HepG2 (cell line): ENCODE data around the gene MUL1. TPM values are rescaled to one million over a fixed set of nuclear protein-coding genes. Genes with fewer than 3 reads are reported as not detected.

Experiments used
- EEA1 ChIP-seq: sonication (generic); formaldehyde crosslinking; IDR thresholded peaks from 2 replicates; pipeline ENCODE4 v1.5.1; 2020; ENCODE audit warnings: mild to moderate bottlenecking, missing genetic modification reagents, borderline replicate concordance
- ERF ChIP-seq: IDR thresholded peaks from 2 replicates; pipeline ENCODE4 v1.6.1; 2018; ENCODE audit warnings: missing biosample characterization, missing genetic modification reagents
- GTF3A ChIP-seq: sonication (generic); formaldehyde crosslinking; conservative IDR thresholded peaks from 2 replicates; pipeline ENCODE4 v1.4.0; 2020; ENCODE audit warnings: mild to moderate bottlenecking, missing genetic modification reagents
- HNRNPL ChIP-seq: fragments of 200-400 bp; formaldehyde crosslinking; IDR thresholded peaks from 2 replicates; pipeline ENCODE4 v1.6.1; 2017; ENCODE audit warnings: mild to moderate bottlenecking, low read depth, low read length
- KLF6 ChIP-seq: IDR thresholded peaks from 2 replicates; pipeline ENCODE4 v1.8.0; 2016; ENCODE audit warnings: missing biosample characterization, missing genetic modification reagents
- NCOR1 ChIP-seq: fragments of 200-600 bp; sonication (generic); IDR thresholded peaks from 2 replicates; pipeline ENCODE4 v1.7.0; 2017; ENCODE audit warnings: antibody characterized with exemption, low read length, borderline replicate concordance
- NFE2L1 ChIP-seq: sonication (generic); formaldehyde crosslinking; IDR thresholded peaks from 2 replicates; pipeline ENCODE4 v1.4.0; 2020; ENCODE audit warnings: missing genetic modification reagents, mild to moderate bottlenecking, borderline replicate concordance
- WIZ ChIP-seq: sonication (generic); formaldehyde crosslinking; IDR thresholded peaks from 2 replicates; pipeline ENCODE4 v1.5.1; 2020; ENCODE audit warnings: mild to moderate bottlenecking, missing genetic modification reagents
- ZNF432 ChIP-seq: sonication (generic); formaldehyde crosslinking; IDR thresholded peaks from 2 replicates; pipeline ENCODE4 v1.5.0; 2020; ENCODE audit warnings: missing genetic modification reagents, mild to moderate bottlenecking, borderline replicate concordance
- ZNF570 ChIP-seq: sonication (generic); formaldehyde crosslinking; IDR thresholded peaks from 2 replicates; pipeline ENCODE4 v1.4.0; 2020; ENCODE audit warnings: mild to moderate bottlenecking, missing genetic modification reagents, borderline replicate concordance
- ZNF615 ChIP-seq: sonication (generic); formaldehyde crosslinking; IDR thresholded peaks from 2 replicates; pipeline ENCODE4 v1.5.0; 2020; ENCODE audit warnings: mild to moderate bottlenecking, missing genetic modification reagents, borderline replicate concordance
- ZNF776 ChIP-seq: sonication (generic); formaldehyde crosslinking; IDR thresholded peaks from 2 replicates; pipeline ENCODE4 v1.4.0; 2020; ENCODE audit warnings: mild to moderate bottlenecking, missing genetic modification reagents
- ZSCAN22 ChIP-seq: sonication (generic); formaldehyde crosslinking; IDR thresholded peaks from 2 replicates; pipeline ENCODE4 v1.4.0; 2020; ENCODE audit warnings: mild to moderate bottlenecking, missing genetic modification reagents
- polyA plus RNA-seq, 8 experiments: library from polyadenylated mRNA; depleted of rRNA in 3 of 8; stranded (reverse) in 7 of 8; unstranded in 1 of 8; fragments of >200 nt; fragmentation: Illumina TruSeq in 4 of 8; extraction: Trizol in 4 of 8; gene quantifications; 2 replicates each; pipeline versions ENCODE4 v1.2.1 to v1.2.3, GENCODE V29; 2011 to 2016; ENCODE audit warnings: low read depth in 4 of 8, missing spikeins in 1 of 8, mixed read lengths in 1 of 8; ENCODE audit not compliant: insufficient read depth in 1 of 8
- total RNA-seq, 5 experiments: library from RNA; depleted of rRNA; stranded (reverse); fragments of >200 nt; fragmentation: Illumina TruSeq; extraction: Trizol; gene quantifications; 2 replicates each; pipeline ENCODE4 v1.2.3, GENCODE V29; 2016; ENCODE audit warnings: low read depth in 1 of 5
- TF ChIP-seq, protein P1 (sequence below): sonication (generic); formaldehyde crosslinking; IDR thresholded peaks from 2 replicates; pipeline ENCODE4 v1.5.1; 2020; ENCODE audit warnings: missing genetic modification reagents, mild to moderate bottlenecking, borderline replicate concordance
- TF ChIP-seq, protein P2 (sequence below): sonication (generic); formaldehyde crosslinking; IDR thresholded peaks from 2 replicates; pipeline ENCODE4 v1.5.0; 2020; ENCODE audit warnings: mild to moderate bottlenecking, missing genetic modification reagents, borderline replicate concordance

Gene MUL1
- total and polyA plus RNA-seq, 2 of the 13 experiments (the other 11 are each of a cell fraction or from before 2014, with no cell fraction given): 21.5 to 26.5 TPM

DNA sequence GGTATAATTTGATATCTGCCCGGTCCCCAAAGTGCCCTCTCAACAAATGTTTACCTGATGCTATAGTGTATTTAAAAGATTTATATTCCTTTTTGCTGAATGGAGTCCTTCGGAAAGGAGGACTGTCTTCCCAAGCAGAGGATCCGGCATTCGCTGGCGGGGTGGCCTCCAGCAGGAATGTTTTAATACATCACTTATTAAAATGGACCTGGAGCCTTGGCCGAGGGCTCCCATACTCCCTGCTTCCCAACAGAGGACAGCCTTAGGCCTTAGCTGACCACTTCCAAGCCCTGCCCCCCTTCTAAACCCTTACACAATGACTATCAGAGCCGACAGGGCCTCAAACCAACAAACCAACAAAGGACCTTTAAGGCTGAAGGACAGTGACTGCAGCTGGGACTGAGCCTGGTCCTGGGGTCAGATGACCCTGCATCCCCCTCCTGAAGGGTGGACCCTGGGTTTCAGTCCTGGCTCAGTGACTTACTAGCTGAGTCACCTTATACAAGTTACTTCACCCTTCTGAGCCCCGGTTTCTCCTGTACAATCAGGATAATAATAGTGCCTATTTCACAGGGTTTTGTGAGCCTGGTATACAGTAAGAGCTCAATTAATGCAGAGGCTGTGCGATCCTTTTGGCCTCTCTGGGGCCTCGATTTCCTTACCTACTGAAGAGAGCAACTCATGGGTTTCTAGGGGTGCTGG lies 27.6 kb downstream of the MUL1 start (continued):
- no peak for TF ChIP-seq ZNF776
- TF ChIP-seq GTF3A (CRISPR knock-in tag): no peak
- TF ChIP-seq, protein P1, sequence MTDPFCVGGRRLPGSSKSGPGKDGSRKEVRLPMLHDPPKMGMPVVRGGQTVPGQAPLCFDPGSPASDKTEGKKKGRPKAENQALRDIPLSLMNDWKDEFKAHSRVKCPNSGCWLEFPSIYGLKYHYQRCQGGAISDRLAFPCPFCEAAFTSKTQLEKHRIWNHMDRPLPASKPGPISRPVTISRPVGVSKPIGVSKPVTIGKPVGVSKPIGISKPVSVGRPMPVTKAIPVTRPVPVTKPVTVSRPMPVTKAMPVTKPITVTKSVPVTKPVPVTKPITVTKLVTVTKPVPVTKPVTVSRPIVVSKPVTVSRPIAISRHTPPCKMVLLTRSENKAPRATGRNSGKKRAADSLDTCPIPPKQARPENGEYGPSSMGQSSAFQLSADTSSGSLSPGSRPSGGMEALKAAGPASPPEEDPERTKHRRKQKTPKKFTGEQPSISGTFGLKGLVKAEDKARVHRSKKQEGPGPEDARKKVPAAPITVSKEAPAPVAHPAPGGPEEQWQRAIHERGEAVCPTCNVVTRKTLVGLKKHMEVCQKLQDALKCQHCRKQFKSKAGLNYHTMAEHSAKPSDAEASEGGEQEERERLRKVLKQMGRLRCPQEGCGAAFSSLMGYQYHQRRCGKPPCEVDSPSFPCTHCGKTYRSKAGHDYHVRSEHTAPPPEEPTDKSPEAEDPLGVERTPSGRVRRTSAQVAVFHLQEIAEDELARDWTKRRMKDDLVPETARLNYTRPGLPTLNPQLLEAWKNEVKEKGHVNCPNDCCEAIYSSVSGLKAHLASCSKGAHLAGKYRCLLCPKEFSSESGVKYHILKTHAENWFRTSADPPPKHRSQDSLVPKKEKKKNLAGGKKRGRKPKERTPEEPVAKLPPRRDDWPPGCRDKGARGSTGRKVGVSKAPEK: no peak
- TF ChIP-seq WIZ (CRISPR knock-in tag): 0 out of 2 replicates have a peak, but pooled peaks have one; percentile 28
- TF ChIP-seq, protein P2, sequence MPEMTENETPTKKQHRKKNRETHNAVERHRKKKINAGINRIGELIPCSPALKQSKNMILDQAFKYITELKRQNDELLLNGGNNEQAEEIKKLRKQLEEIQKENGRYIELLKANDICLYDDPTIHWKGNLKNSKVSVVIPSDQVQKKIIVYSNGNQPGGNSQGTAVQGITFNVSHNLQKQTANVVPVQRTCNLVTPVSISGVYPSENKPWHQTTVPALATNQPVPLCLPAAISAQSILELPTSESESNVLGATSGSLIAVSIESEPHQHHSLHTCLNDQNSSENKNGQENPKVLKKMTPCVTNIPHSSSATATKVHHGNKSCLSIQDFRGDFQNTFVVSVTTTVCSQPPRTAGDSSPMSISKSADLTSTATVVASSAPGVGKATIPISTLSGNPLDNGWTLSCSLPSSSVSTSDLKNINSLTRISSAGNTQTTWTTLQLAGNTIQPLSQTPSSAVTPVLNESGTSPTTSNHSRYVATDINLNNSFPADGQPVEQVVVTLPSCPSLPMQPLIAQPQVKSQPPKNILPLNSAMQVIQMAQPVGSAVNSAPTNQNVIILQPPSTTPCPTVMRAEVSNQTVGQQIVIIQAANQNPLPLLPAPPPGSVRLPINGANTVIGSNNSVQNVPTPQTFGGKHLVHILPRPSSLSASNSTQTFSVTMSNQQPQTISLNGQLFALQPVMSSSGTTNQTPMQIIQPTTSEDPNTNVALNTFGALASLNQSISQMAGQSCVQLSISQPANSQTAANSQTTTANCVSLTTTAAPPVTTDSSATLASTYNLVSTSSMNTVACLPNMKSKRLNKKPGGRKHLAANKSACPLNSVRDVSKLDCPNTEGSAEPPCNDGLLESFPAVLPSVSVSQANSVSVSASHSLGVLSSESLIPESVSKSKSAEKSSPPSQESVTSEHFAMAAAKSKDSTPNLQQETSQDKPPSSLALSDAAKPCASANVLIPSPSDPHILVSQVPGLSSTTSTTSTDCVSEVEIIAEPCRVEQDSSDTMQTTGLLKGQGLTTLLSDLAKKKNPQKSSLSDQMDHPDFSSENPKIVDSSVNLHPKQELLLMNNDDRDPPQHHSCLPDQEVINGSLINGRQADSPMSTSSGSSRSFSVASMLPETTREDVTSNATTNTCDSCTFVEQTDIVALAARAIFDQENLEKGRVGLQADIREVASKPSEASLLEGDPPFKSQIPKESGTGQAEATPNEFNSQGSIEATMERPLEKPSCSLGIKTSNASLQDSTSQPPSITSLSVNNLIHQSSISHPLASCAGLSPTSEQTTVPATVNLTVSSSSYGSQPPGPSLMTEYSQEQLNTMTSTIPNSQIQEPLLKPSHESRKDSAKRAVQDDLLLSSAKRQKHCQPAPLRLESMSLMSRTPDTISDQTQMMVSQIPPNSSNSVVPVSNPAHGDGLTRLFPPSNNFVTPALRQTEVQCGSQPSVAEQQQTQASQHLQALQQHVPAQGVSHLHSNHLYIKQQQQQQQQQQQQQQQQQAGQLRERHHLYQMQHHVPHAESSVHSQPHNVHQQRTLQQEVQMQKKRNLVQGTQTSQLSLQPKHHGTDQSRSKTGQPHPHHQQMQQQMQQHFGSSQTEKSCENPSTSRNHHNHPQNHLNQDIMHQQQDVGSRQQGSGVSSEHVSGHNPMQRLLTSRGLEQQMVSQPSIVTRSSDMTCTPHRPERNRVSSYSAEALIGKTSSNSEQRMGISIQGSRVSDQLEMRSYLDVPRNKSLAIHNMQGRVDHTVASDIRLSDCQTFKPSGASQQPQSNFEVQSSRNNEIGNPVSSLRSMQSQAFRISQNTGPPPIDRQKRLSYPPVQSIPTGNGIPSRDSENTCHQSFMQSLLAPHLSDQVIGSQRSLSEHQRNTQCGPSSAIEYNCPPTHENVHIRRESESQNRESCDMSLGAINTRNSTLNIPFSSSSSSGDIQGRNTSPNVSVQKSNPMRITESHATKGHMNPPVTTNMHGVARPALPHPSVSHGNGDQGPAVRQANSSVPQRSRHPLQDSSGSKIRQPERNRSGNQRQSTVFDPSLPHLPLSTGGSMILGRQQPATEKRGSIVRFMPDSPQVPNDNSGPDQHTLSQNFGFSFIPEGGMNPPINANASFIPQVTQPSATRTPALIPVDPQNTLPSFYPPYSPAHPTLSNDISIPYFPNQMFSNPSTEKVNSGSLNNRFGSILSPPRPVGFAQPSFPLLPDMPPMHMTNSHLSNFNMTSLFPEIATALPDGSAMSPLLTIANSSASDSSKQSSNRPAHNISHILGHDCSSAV (CRISPR knock-in tag): no peak
- TF ChIP-seq ZNF432 (CRISPR knock-in tag): no peak
- TF ChIP-seq ZNF615 (CRISPR knock-in tag): no peak
- TF ChIP-seq HNRNPL: no peak
- TF ChIP-seq NCOR1: peak; percentile 83; the same call in 1 of the 2 replicates
- no peak for TF ChIP-seq ZNF570
- TF ChIP-seq KLF6 (CRISPR knock-in tag): peak; percentile 67
- peak; percentile 85; the same call in 1 of the 2 replicates for TF ChIP-seq ERF (CRISPR knock-in tag)
- no peak for TF ChIP-seq ZSCAN22
- no peak for TF ChIP-seq NFE2L1 (CRISPR knock-in tag)
- TF ChIP-seq EEA1 (CRISPR knock-in tag): no peak
